ENCODE data around the gene NOX4. TPM values are rescaled to one million over a fixed set of nuclear protein-coding genes. Genes with fewer than 3 reads are reported as not detected.

The NOX4 gene
- total and polyA plus RNA-seq, 2 donors (not counting 3 experiments of a cell fraction or from before 2014, with no cell fraction given), result 21.2 to 34.0 TPM

DNA sequence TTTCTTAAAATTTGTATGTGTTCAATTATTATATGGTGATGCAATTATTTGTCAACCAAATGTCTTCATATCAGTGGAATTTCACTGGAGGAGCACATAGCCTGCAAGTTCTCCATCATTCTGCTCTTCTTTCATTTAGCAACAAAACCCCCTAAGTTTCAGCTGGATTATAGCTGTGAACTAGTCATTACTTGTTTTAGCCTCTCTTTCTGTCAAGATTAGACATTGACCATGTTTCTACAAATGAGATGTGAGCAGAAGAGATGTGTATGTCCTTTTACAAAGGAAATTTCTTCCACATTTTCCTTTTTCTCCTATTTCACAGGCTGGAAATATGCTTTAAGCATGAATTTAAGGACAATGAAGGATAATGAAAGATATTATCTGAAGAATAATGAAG lies 9.2 kb upstream of the NOX4 start:
- no peaks in the 10 kb centered on the region for H3K9me3 ChIP-seq (replicated peaks; ENCODE audit: control insufficient read depth, insufficient read depth, low read length)
- no peak overlapping the region for H3K4me2 ChIP-seq (ENCODE audit: insufficient read depth, low read length)
- H3K4me1 ChIP-seq (ENCODE audit: control insufficient read depth, extremely low read depth, insufficient read depth, low read length), result peaks cover 17% of the 10 kb centered on the region
- ChIA-PET CTCF (no interaction called here), POLR2A (interaction anchor here (0.6 kb wide), 1 partner anchor 35 kb away, joined by 10 read pairs; no protein-coding TSS in a partner anchor)
- intact Hi-C loops (cut with micrococcal nuclease), result no loop called here
- no peak for TF ChIP-seq POLR2AphosphoS5 (IDR thresholded peaks at IDR 0.05; ENCODE audit: insufficient read depth, low read depth, low read length)
- TF ChIP-seq JUN (IDR thresholded peaks at IDR 0.05; ENCODE audit: borderline replicate concordance, insufficient read depth, insufficient read length, low read depth), result no peak
- TF ChIP-seq MYC (IDR thresholded peaks at IDR 0.05; ENCODE audit: low read depth, low read length), result no peak
- TF ChIP-seq, protein P1, sequence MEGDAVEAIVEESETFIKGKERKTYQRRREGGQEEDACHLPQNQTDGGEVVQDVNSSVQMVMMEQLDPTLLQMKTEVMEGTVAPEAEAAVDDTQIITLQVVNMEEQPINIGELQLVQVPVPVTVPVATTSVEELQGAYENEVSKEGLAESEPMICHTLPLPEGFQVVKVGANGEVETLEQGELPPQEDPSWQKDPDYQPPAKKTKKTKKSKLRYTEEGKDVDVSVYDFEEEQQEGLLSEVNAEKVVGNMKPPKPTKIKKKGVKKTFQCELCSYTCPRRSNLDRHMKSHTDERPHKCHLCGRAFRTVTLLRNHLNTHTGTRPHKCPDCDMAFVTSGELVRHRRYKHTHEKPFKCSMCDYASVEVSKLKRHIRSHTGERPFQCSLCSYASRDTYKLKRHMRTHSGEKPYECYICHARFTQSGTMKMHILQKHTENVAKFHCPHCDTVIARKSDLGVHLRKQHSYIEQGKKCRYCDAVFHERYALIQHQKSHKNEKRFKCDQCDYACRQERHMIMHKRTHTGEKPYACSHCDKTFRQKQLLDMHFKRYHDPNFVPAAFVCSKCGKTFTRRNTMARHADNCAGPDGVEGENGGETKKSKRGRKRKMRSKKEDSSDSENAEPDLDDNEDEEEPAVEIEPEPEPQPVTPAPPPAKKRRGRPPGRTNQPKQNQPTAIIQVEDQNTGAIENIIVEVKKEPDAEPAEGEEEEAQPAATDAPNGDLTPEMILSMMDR (IDR thresholded peaks at IDR 0.05; ENCODE audit: extremely low read depth in 1 of 2, insufficient read depth in 1 of 2, low read depth in 1 of 2, low read length in 2 of 2), result no peak
- TF ChIP-seq GATA2 (IDR thresholded peaks at IDR 0.05; ENCODE audit: insufficient read depth, insufficient read length, low read depth, low read length), result no peak
- H4K20me1 ChIP-seq (replicated peaks; ENCODE audit: control insufficient read depth, extremely low read depth, insufficient read depth, low read length), result no peaks in the 10 kb centered on the region
- dilution Hi-C loops (cut with MboI; ENCODE audit: extremely low pct_ligation_motif_present, low sequenced_read_pairs), result no loop called here
- H3K9ac ChIP-seq (replicated peaks; ENCODE audit: extremely low read depth, insufficient read depth, low read length), result no peak overlapping the region
- no peaks in the 10 kb centered on the region for H3K27me3 ChIP-seq (ENCODE audit: control insufficient read depth in 2 of 2, insufficient read depth in 2 of 2, low read length in 2 of 2)
- no TSS peak for BruUV-seq (replicated peaks)
- H3K36me3 ChIP-seq (ENCODE audit: control insufficient read depth in 2 of 2, extremely low read depth in 1 of 2, insufficient read depth in 2 of 2, low read length in 2 of 2), result no peaks in the 10 kb centered on the region
- H3K9me1 ChIP-seq (replicated peaks; ENCODE audit: control insufficient read depth, extremely low read depth, insufficient read depth, low read length), result no peaks in the 10 kb centered on the region
- H3K79me2 ChIP-seq (ENCODE audit: control insufficient read depth, insufficient read depth, low read length), result no peaks in the 10 kb centered on the region
- no peak overlapping the region for H2AFZ ChIP-seq (ENCODE audit: low read depth, low read length)
- no peak overlapping the region for H3K27ac ChIP-seq (ENCODE audit: insufficient read depth, low read depth, low read length)
- DNase-seq (ENCODE audit: low read depth, low spot score) (no peak), FAIRE-seq (no peak)
- H3K4me3 ChIP-seq (replicated peaks in 1 of 3; ENCODE audit: insufficient read depth in 1 of 3, low read depth in 1 of 3, low read length in 3 of 3), result no peak overlapping the region

DNA sequence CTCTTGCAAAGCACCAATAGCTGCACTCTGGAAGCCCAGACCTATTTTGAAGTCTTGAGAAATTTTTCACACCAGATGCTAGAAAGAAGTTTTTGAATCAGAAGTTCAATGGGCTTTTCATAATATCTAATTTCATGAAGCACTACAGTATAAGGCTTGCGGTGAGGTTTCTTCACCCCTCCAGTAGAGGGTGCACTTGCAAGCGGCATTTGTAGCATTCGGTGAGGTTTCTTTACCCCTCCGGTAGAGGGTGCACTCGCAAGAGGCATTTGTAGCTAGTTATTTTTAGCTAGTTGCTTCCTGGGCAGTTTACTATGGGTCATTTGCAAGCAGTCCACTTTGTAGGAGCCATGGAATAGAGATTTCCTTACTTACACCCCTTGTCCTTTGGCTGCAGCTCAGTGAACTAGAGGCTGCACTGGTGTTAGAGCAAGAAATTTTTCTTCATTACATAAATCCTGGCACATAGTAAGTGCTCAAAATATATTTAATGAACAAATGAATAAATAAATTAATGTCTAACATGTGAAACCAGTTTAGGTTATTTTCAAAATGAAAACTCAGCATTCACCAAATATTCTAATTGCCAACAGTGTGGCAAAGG lies 7.8 kb upstream of the NOX4 start:
- POLR2A ChIA-PET, result no interaction called here
- H3K4me1 ChIP-seq (ENCODE audit: control insufficient read depth, extremely low read depth, insufficient read depth, low read length), result peaks cover 17% of the 10 kb centered on the region
- H3K9me1 ChIP-seq (replicated peaks; ENCODE audit: control insufficient read depth, extremely low read depth, insufficient read depth, low read length), result no peaks in the 10 kb centered on the region
- H4K20me1 ChIP-seq (replicated peaks; ENCODE audit: control insufficient read depth, extremely low read depth, insufficient read depth, low read length), result no peaks in the 10 kb centered on the region
- H3K36me3 ChIP-seq (ENCODE audit: control insufficient read depth in 2 of 2, extremely low read depth in 1 of 2, insufficient read depth in 2 of 2, low read length in 2 of 2), result no peaks in the 10 kb centered on the region
- TF ChIP-seq FOS (IDR thresholded peaks at IDR 0.05; ENCODE audit: borderline replicate concordance, insufficient read depth, low read length) (no peak), GATA2 (IDR thresholded peaks at IDR 0.05; ENCODE audit: insufficient read depth, insufficient read length, low read depth, low read length) (no peak), EZH2 (IDR thresholded peaks at IDR 0.05; ENCODE audit: borderline replicate concordance, low read depth, low read length, severe bottlenecking) (no peak)
- TF ChIP-seq, protein P1 (IDR thresholded peaks at IDR 0.05; ENCODE audit: extremely low read depth in 1 of 2, insufficient read depth in 1 of 2, low read depth in 1 of 2, low read length in 2 of 2), result peak in 1 of 2 donors; percentile 5
- TF ChIP-seq, protein P2, sequence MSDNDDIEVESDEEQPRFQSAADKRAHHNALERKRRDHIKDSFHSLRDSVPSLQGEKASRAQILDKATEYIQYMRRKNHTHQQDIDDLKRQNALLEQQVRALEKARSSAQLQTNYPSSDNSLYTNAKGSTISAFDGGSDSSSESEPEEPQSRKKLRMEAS (IDR thresholded peaks at IDR 0.05; ENCODE audit: insufficient read depth, insufficient read length), result no peak
- CTCF ChIA-PET, result interaction anchor here (0.7 kb wide), 1 partner anchor 9 kb away, joined by 4 read pairs; no protein-coding TSS in a partner anchor
- H3K27me3 ChIP-seq (ENCODE audit: control insufficient read depth in 2 of 2, insufficient read depth in 2 of 2, low read length in 2 of 2), result no peaks in the 10 kb centered on the region
- no peak overlapping the region for H2AFZ ChIP-seq (ENCODE audit: low read depth, low read length)
- H3K4me2 ChIP-seq (ENCODE audit: insufficient read depth, low read length), result no peak overlapping the region
- H3K4me3 ChIP-seq (replicated peaks in 1 of 3; ENCODE audit: insufficient read depth in 1 of 3, low read depth in 1 of 3, low read length in 3 of 3), result no peak overlapping the region
- no peaks in the 10 kb centered on the region for H3K79me2 ChIP-seq (ENCODE audit: control insufficient read depth, insufficient read depth, low read length)
- FAIRE-seq, result no peak
- no peaks in the 10 kb centered on the region for H3K9me3 ChIP-seq (replicated peaks; ENCODE audit: control insufficient read depth, insufficient read depth, low read length)
- no peak for DNase-seq (ENCODE audit: low read depth, low spot score)
- dilution Hi-C loops (cut with MboI; ENCODE audit: extremely low pct_ligation_motif_present, low sequenced_read_pairs), result no loop called here
- no peak overlapping the region for H3K27ac ChIP-seq (ENCODE audit: insufficient read depth, low read depth, low read length)
- BruUV-seq (replicated peaks), result no TSS peak
- intact Hi-C loops (cut with micrococcal nuclease), result no loop called here
- H3K9ac ChIP-seq (replicated peaks; ENCODE audit: extremely low read depth, insufficient read depth, low read length), result no peak overlapping the region
